Panc1 (cell line): ENCODE measurements around the gene KRT72. TPM values are rescaled to one million over a fixed set of nuclear protein-coding genes. Genes with fewer than 3 reads are reported as not detected.

Source experiments
- ATAC-seq: fragments of 200-7000 bp; cut with Tn5 transposase; 2 replicates; pipeline ENCODE4 v1.9.1; 2020; ENCODE audit warnings: mild to moderate bottlenecking, moderate library complexity
- BruUV-seq: library from RNA; stranded (reverse); fragments of 400-500 nt; replicated peaks from 2 replicates; lab custom pipeline; 2021; lab: Mats Ljungman, UMichigan
- CTCF ChIA-PET: fragments of 300-600 bp; sonication (Branson Sonifier 250); formaldehyde crosslinking; loops from one replicate; lab custom pipeline; 2022; ENCODE audit warnings: antibody characterized with exemption; lab: Charles Lee
- POLR2A ChIA-PET: fragments of 300-600 bp; sonication (Branson Sonifier 250); formaldehyde crosslinking; loops from one replicate; lab custom pipeline; 2022; ENCODE audit warnings: antibody characterized with exemption; lab: Charles Lee
- DNase-seq: peaks from one replicate; pipeline ENCODE4 v3.0.0-alpha.2; 2010; ENCODE audit warnings: low read depth, low spot score
- H3K27ac ChIP-seq: 2 replicates; pipeline ENCODE4 v1.5.1; 2011; ENCODE audit warnings: mild to moderate bottlenecking, low read length, inconsistent platforms
- H3K27me3 ChIP-seq: fragments of 200-500 bp; sonication (Bioruptor generic); 2 replicates; pipeline ENCODE4 v1.6.0; 2014; ENCODE audit warnings: low read length, inconsistent platforms; ENCODE audit not compliant: control insufficient read depth, insufficient read depth
- H3K36me3 ChIP-seq: fragments of 200-500 bp; sonication (Bioruptor generic); 2 replicates; pipeline ENCODE4 v1.5.1; 2014; ENCODE audit warnings: inconsistent platforms, mild to moderate bottlenecking, low read length, moderate library complexity; ENCODE audit not compliant: control insufficient read depth, insufficient read depth
- H3K4me1 ChIP-seq: 2 replicates; pipeline ENCODE4 v1.5.1; 2011; ENCODE audit warnings: inconsistent platforms, mild to moderate bottlenecking, low read length, moderate library complexity; ENCODE audit not compliant: control insufficient read depth, insufficient read depth
- H3K4me3 ChIP-seq, 2 experiments: 2 replicates each; pipeline ENCODE4 v1.5.1; 2011 to 2012; ENCODE audit warnings: low read depth in 2 of 2, low read length in 2 of 2, mild to moderate bottlenecking in 2 of 2, inconsistent platforms in 1 of 2, moderate library complexity in 1 of 2
- H3K9me3 ChIP-seq: fragments of 200-500 bp; sonication (Bioruptor generic); 2 replicates; pipeline ENCODE4 v1.5.1; 2014; ENCODE audit warnings: low read depth, mild to moderate bottlenecking, inconsistent platforms, low read length, moderate library complexity; ENCODE audit not compliant: control insufficient read depth, insufficient read depth
- CTCF ChIP-seq: fragments of 450-650 bp; IDR thresholded peaks from 2 replicates; pipeline ENCODE4 v1.5.1; 2017; ENCODE audit warnings: mild to moderate bottlenecking
- POLR2AphosphoS5 ChIP-seq: IDR thresholded peaks from 2 replicates; pipeline ENCODE4 v1.6.1; 2012; ENCODE audit warnings: mild to moderate bottlenecking, low read depth, low read length, moderate library complexity
- REST ChIP-seq, 2 experiments: IDR thresholded peaks; 2 replicates each; pipeline ENCODE4 v1.6.1; 2011 to 2012; ENCODE audit warnings: low read depth in 2 of 2, control low read depth in 1 of 2, low read length in 1 of 2, mild to moderate bottlenecking in 1 of 2, moderate library complexity in 1 of 2; ENCODE audit not compliant: insufficient read depth in 1 of 2
- SIN3A ChIP-seq: IDR thresholded peaks from 2 replicates; pipeline ENCODE4 v1.6.1; 2012; ENCODE audit warnings: low read depth, mild to moderate bottlenecking, low read length, moderate library complexity, borderline replicate concordance; ENCODE audit not compliant: insufficient read depth
- TCF7L2 ChIP-seq: IDR thresholded peaks from 2 replicates; pipeline ENCODE4 v1.6.1; 2011; ENCODE audit warnings: mild to moderate bottlenecking, low read depth, low read length, inconsistent platforms
- in situ Hi-C: cut with HindIII; loops from 2 replicates; pipeline ENCODE4 v1.10.0; 2016; ENCODE audit warnings: low sequenced_read_pairs, low pct_unique_long_range_greater_than_20kb
- intact Hi-C: fragments of 100-400 bp; cut with micrococcal nuclease; formaldehyde crosslinking; loops from one replicate; pipeline ENCODE4 v1.10.0; 2022; ENCODE audit not compliant: unreplicated experiment
- total RNA-seq: library from RNA; stranded (reverse); gene quantifications from one replicate; pipeline ENCODE4 v1.2.1, GENCODE V29; 2021; ENCODE audit not compliant: unreplicated experiment

The KRT72 gene
- total RNA-seq, 1 experiment from 2014 or later: not detected

GRCh38 chr12:52647601-52648000 is 46.3 kb upstream of the KRT72 start:
- CTCF ChIA-PET: no interaction called here
- Histone ChIP-seq H3K4me1 (peaks cover 5% of the 10 kb centered on the region; the same call in 1 of the 2 replicates), H3K27ac (no peak overlapping the region), H3K27me3 (no peaks in the 10 kb centered on the region), H3K9me3 (no peaks in the 10 kb centered on the region), H3K36me3 (no peaks in the 10 kb centered on the region), H3K4me3 (no peak overlapping the region)
- POLR2A ChIA-PET: no interaction called here
- intact Hi-C loops (no loop called here), in situ Hi-C loops (no loop called here)
- TF ChIP-seq TCF7L2: no peak
- no peak for TF ChIP-seq REST (IDR thresholded peaks at IDR 0.05; ENCODE audit: insufficient read depth in 1 of 2, low read depth in 2 of 2, low read length in 1 of 2)
- no peak for TF ChIP-seq POLR2AphosphoS5
- TF ChIP-seq SIN3A: no peak
- no peak for TF ChIP-seq CTCF
- BruUV-seq: no TSS peak
- ATAC-seq (no peak), DNase-seq (no peak)

GRCh38 chr12:52646613-52647012 is 45.4 kb upstream of the KRT72 start:
- no peak for ATAC-seq
- POLR2A ChIA-PET: no interaction called here
- TF ChIP-seq REST (IDR thresholded peaks at IDR 0.05; ENCODE audit: insufficient read depth in 1 of 2, low read depth in 2 of 2, low read length in 1 of 2) (no peak), CTCF (no peak), SIN3A (no peak), TCF7L2 (no peak), POLR2AphosphoS5 (no peak)

More at GRCh38 chr12:52646613-52647012, 45.4 kb upstream of the KRT72 start:
- no peak for DNase-seq
- no peak overlapping the region for H3K4me3 ChIP-seq
- no peaks in the 10 kb centered on the region for H3K9me3 ChIP-seq
- no TSS peak for BruUV-seq
- intact Hi-C loops: no loop called here
- in situ Hi-C loops: no loop called here
- H3K27ac ChIP-seq: no peak overlapping the region
- CTCF ChIA-PET: no interaction called here
- peaks cover 1% of the 10 kb centered on the region for H3K27me3 ChIP-seq
- H3K4me1 ChIP-seq: peaks cover 5% of the 10 kb centered on the region; the same call in 1 of the 2 replicates
- no peaks in the 10 kb centered on the region for H3K36me3 ChIP-seq
